Measurements from ENCODE around the gene FTCDNL1. TPM values are rescaled to one million over a fixed set of nuclear protein-coding genes. Genes with fewer than 3 reads are reported as not detected.

The FTCDNL1 gene
- total and polyA plus RNA-seq, 2 of the 13 experiments (the other 11 are each of a cell fraction or from before 2014, with no cell fraction given): 0.98 to 1.4 TPM

GRCh38 chr2:199738727-199739412 lies 112.1 kb downstream of the FTCDNL1 start (continued):
- TF ChIP-seq DRAP1 (CRISPR knock-in tag; IDR thresholded peaks at IDR 0.05) (no peak), SPEN (CRISPR knock-in tag; IDR thresholded peaks at IDR 0.05; ENCODE audit: low read depth) (no peak), ZNF891 (CRISPR knock-in tag; IDR thresholded peaks at IDR 0.05) (no peak), MLLT10 (CRISPR knock-in tag; IDR thresholded peaks at IDR 0.05) (no peak), MTA1 (CRISPR knock-in tag; IDR thresholded peaks at IDR 0.05; ENCODE audit: borderline replicate concordance) (no peak), ZNF430 (CRISPR knock-in tag; IDR thresholded peaks at IDR 0.05) (no peak), MEIS2 (CRISPR knock-in tag; IDR thresholded peaks at IDR 0.05) (0 out of 2 replicates have a peak, but pooled peaks have one; percentile 23), MXD4 (CRISPR knock-in tag; IDR thresholded peaks at IDR 0.05) (no peak), ASH2L (IDR thresholded peaks at IDR 0.05; ENCODE audit: insufficient read length, low read depth, low read length) (peak; percentile 36), ZNF382 (CRISPR knock-in tag; IDR thresholded peaks at IDR 0.05; ENCODE audit: borderline replicate concordance) (no peak), ZNF512B (CRISPR knock-in tag; IDR thresholded peaks at IDR 0.05; ENCODE audit: borderline replicate concordance) (no peak), RXRA (CRISPR knock-in tag; IDR thresholded peaks at IDR 0.05) (no peak), ZNF543 (CRISPR knock-in tag; IDR thresholded peaks at IDR 0.05) (no peak), ZNF577 (CRISPR knock-in tag; IDR thresholded peaks at IDR 0.05; ENCODE audit: borderline replicate concordance, low read depth) (no peak), TBX3 (IDR thresholded peaks at IDR 0.05; ENCODE audit: borderline replicate concordance) (no peak)
- TF ChIP-seq, protein P1, sequence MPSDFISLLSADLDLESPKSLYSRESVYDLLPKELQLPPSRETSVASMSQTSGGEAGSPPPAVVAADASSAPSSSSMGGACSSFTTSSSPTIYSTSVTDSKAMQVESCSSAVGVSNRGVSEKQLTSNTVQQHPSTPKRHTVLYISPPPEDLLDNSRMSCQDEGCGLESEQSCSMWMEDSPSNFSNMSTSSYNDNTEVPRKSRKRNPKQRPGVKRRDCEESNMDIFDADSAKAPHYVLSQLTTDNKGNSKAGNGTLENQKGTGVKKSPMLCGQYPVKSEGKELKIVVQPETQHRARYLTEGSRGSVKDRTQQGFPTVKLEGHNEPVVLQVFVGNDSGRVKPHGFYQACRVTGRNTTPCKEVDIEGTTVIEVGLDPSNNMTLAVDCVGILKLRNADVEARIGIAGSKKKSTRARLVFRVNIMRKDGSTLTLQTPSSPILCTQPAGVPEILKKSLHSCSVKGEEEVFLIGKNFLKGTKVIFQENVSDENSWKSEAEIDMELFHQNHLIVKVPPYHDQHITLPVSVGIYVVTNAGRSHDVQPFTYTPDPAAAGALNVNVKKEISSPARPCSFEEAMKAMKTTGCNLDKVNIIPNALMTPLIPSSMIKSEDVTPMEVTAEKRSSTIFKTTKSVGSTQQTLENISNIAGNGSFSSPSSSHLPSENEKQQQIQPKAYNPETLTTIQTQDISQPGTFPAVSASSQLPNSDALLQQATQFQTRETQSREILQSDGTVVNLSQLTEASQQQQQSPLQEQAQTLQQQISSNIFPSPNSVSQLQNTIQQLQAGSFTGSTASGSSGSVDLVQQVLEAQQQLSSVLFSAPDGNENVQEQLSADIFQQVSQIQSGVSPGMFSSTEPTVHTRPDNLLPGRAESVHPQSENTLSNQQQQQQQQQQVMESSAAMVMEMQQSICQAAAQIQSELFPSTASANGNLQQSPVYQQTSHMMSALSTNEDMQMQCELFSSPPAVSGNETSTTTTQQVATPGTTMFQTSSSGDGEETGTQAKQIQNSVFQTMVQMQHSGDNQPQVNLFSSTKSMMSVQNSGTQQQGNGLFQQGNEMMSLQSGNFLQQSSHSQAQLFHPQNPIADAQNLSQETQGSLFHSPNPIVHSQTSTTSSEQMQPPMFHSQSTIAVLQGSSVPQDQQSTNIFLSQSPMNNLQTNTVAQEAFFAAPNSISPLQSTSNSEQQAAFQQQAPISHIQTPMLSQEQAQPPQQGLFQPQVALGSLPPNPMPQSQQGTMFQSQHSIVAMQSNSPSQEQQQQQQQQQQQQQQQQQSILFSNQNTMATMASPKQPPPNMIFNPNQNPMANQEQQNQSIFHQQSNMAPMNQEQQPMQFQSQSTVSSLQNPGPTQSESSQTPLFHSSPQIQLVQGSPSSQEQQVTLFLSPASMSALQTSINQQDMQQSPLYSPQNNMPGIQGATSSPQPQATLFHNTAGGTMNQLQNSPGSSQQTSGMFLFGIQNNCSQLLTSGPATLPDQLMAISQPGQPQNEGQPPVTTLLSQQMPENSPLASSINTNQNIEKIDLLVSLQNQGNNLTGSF (CRISPR knock-in tag; IDR thresholded peaks at IDR 0.05): no peak
- TF ChIP-seq, protein P2, sequence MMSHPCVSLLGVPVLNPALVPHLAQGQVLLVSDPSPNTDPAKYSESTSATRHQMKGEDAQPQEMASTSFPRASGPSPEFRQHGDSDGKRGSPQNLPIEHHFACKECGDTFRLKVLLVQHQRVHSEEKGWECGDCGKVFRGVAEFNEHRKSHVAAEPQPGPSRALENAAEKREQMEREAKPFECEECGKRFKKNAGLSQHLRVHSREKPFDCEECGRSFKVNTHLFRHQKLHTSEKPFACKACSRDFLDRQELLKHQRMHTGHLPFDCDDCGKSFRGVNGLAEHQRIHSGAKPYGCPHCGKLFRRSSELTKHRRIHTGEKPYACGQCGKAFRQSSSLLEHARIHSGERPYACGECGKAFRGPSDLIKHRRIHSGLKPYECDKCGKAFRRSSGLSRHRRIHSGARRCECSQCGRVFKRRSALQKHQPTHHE (CRISPR knock-in tag; IDR thresholded peaks at IDR 0.05; ENCODE audit: borderline replicate concordance): no peak
- TF ChIP-seq, protein P3, sequence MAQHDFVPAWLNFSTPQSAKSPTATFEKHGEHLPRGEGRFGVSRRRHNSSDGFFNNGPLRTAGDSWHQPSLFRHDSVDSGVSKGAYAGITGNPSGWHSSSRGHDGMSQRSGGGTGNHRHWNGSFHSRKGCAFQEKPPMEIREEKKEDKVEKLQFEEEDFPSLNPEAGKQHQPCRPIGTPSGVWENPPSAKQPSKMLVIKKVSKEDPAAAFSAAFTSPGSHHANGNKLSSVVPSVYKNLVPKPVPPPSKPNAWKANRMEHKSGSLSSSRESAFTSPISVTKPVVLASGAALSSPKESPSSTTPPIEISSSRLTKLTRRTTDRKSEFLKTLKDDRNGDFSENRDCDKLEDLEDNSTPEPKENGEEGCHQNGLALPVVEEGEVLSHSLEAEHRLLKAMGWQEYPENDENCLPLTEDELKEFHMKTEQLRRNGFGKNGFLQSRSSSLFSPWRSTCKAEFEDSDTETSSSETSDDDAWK (CRISPR knock-in tag; IDR thresholded peaks at IDR 0.05): no peak
